PC-3 (cell line): Measurements from ENCODE around the gene PDZD2. TPM values are rescaled to one million over a fixed set of nuclear protein-coding genes. Genes with fewer than 3 reads are reported as not detected.
A peak's percentile ranks its signal among the peaks of the same experiment; 100 is the strongest.

Source experiments
- ATAC-seq: fragments of 200-7000 bp; cut with Tn5 transposase; 2 replicates; pipeline ENCODE4 v1.9.1; 2020; ENCODE audit warnings: mild to moderate bottlenecking, moderate library complexity
- BruUV-seq: library from RNA; stranded (reverse); fragments of 400-500 nt; replicated peaks from 2 replicates; lab custom pipeline; 2021; lab: Mats Ljungman, UMichigan
- CTCF ChIA-PET: fragments of 300-600 bp; sonication (Branson Sonifier 250); formaldehyde crosslinking; loops from one replicate; lab custom pipeline; 2022; ENCODE audit warnings: antibody characterized with exemption; lab: Charles Lee
- POLR2A ChIA-PET: fragments of 300-600 bp; sonication (Branson Sonifier 250); formaldehyde crosslinking; loops from one replicate; lab custom pipeline; 2022; ENCODE audit warnings: antibody characterized with exemption; ENCODE audit not compliant: unreplicated experiment; lab: Charles Lee
- DNase-seq: peaks from one replicate; pipeline ENCODE4 v3.0.0-alpha.2; 2015
- H2AFZ ChIP-seq: fragments of 300-600 bp; sonication (generic); 2 replicates; pipeline ENCODE4 v1.6.0; 2016; ENCODE audit warnings: antibody characterized with exemption, low read length
- H3F3A ChIP-seq: fragments of 300-600 bp; sonication (generic); one replicate; pipeline ENCODE4 v1.6.0; 2017; ENCODE audit warnings: antibody characterized with exemption, low read length, control low read depth, mild to moderate bottlenecking; ENCODE audit not compliant: unreplicated experiment
- H3K27ac ChIP-seq: fragments of 300-600 bp; sonication (generic); 2 replicates; pipeline ENCODE4 v1.5.1; 2016; ENCODE audit warnings: mild to moderate bottlenecking, low read length
- H3K27me3 ChIP-seq: fragments of 300-600 bp; sonication (generic); 2 replicates; pipeline ENCODE4 v1.6.1; 2016; ENCODE audit warnings: low read length, mixed read lengths
- H3K36me3 ChIP-seq: fragments of 300-600 bp; sonication (generic); 2 replicates; pipeline ENCODE4 v1.6.1; 2016; ENCODE audit warnings: low read depth, mixed run types, low read length, mixed read lengths
- H3K4me1 ChIP-seq: fragments of 300-600 bp; sonication (generic); 2 replicates; pipeline ENCODE4 v1.5.1; 2016; ENCODE audit warnings: low read length; ENCODE audit not compliant: insufficient read depth
- H3K4me2 ChIP-seq: fragments of 300-600 bp; sonication (generic); 2 replicates; pipeline ENCODE4 v1.6.0; 2016; ENCODE audit warnings: low read length
- H3K4me3 ChIP-seq: fragments of 300-600 bp; sonication (generic); 2 replicates; pipeline ENCODE4 v1.5.1; 2016; ENCODE audit warnings: mild to moderate bottlenecking, low read length, mixed read lengths
- H3K79me2 ChIP-seq: fragments of 300-600 bp; sonication (generic); 2 replicates; pipeline ENCODE4 v1.6.1; 2017; ENCODE audit warnings: low read length, mixed read lengths
- H3K9ac ChIP-seq: fragments of 300-600 bp; sonication (generic); 2 replicates; pipeline ENCODE4 v1.6.0; 2016; ENCODE audit warnings: mild to moderate bottlenecking, low read length
- H3K9me2 ChIP-seq: fragments of 300-600 bp; sonication (generic); replicated peaks from 2 replicates; pipeline ENCODE4 v1.6.1; 2016; ENCODE audit warnings: mixed run types, low read length, mixed read lengths
- H3K9me3 ChIP-seq: fragments of 300-600 bp; sonication (generic); 2 replicates; pipeline ENCODE4 v1.6.1; 2016; ENCODE audit warnings: low read length, mixed read lengths
- H4K20me1 ChIP-seq: fragments of 300-600 bp; sonication (generic); 2 replicates; pipeline ENCODE4 v1.6.1; 2016; ENCODE audit warnings: low read length, mixed read lengths
- CTCF ChIP-seq: fragments of 300-600 bp; sonication (generic); conservative IDR thresholded peaks from 2 replicates; pipeline ENCODE4 v1.5.1; 2017; ENCODE audit warnings: antibody characterized with exemption, low read depth, mild to moderate bottlenecking, low read length
- EZH2 ChIP-seq: fragments of 300-600 bp; sonication (generic); IDR thresholded peaks from one replicate; pipeline ENCODE4 v1.6.1; 2017; ENCODE audit warnings: antibody characterized with exemption, mild to moderate bottlenecking, low read length; ENCODE audit not compliant: unreplicated experiment
- EZH2phosphoT487 ChIP-seq: fragments of 300-600 bp; sonication (generic); IDR thresholded peaks from 2 replicates; pipeline ENCODE4 v1.6.1; 2018; ENCODE audit warnings: mild to moderate bottlenecking, antibody characterized with exemption, low read length, borderline replicate concordance
- intact Hi-C: fragments of 100-400 bp; cut with micrococcal nuclease; formaldehyde crosslinking; loops from 2 replicates; pipeline ENCODE4 v1.9.0; 2023
- total RNA-seq: library from RNA; depleted of rRNA; stranded (reverse); fragments of >200 nt; gene quantifications from 2 replicates; pipeline ENCODE4 v1.2.3, GENCODE V29; 2014

PDZD2 gene
- total RNA-seq, 1 experiment from 2014 or later, result 2.0 TPM

- H3K9me2 ChIP-seq, result no peaks in the 10 kb centered on the region
- H3K4me2 ChIP-seq, result no peak overlapping the region
- POLR2A ChIA-PET, result no interaction called here
- ATAC-seq, result no peak
- no peaks in the 10 kb centered on the region for H3K27me3 ChIP-seq
- CTCF ChIA-PET, result no interaction called here
- no peak for DNase-seq
- no peaks in the 10 kb centered on the region for H3K79me2 ChIP-seq
- intact Hi-C loops, result no loop called here
- no peak overlapping the region for H3K9ac ChIP-seq
- BruUV-seq, result no TSS peak
- no peak for TF ChIP-seq EZH2
- no peaks in the 10 kb centered on the region for H4K20me1 ChIP-seq
- H3F3A ChIP-seq, result no peaks in the 10 kb centered on the region
- H3K4me3 ChIP-seq, result no peak overlapping the region
- H3K9me3 ChIP-seq, result no peaks in the 10 kb centered on the region
- no peaks in the 10 kb centered on the region for H3K36me3 ChIP-seq
- no peak overlapping the region for H2AFZ ChIP-seq
- H3K4me1 ChIP-seq, result peaks cover 7% of the 10 kb centered on the region
- H3K27ac ChIP-seq, result no peak overlapping the region
These were observed 194.8 kb downstream of the PDZD2 start for GRCh38 chr5:31833710-31834109.

GRCh38 chr5:31844622-31845345 is 205.9 kb downstream of the PDZD2 start:
- TF ChIP-seq CTCF (0 out of 2 replicates have a peak, but pooled peaks have one; percentile 13), EZH2phosphoT487 (no peak)
- Histone ChIP-seq H3F3A (no peaks in the 10 kb centered on the region), H3K79me2 (no peaks in the 10 kb centered on the region), H3K4me2 (no peak overlapping the region), H3K36me3 (no peaks in the 10 kb centered on the region), H3K9ac (no peak overlapping the region), H3K9me2 (no peaks in the 10 kb centered on the region), H4K20me1 (no peaks in the 10 kb centered on the region), H3K4me1 (no peaks in the 10 kb centered on the region), H3K27me3 (no peaks in the 10 kb centered on the region), H2AFZ (no peak overlapping the region), H3K4me3 (no peak overlapping the region), H3K9me3 (no peaks in the 10 kb centered on the region), H3K27ac (no peak overlapping the region)
- ATAC-seq (peak; percentile 98), DNase-seq (peak; percentile 33)
- ChIA-PET CTCF (no interaction called here), POLR2A (no interaction called here)
- intact Hi-C loops, result no loop called here
- no TSS peak for BruUV-seq

GRCh38 chr5:31845361-31845760 is 206.4 kb downstream of the PDZD2 start:
- Histone ChIP-seq H4K20me1 (no peaks in the 10 kb centered on the region), H3K27ac (no peak overlapping the region), H3K27me3 (no peaks in the 10 kb centered on the region), H2AFZ (no peak overlapping the region), H3K4me3 (no peak overlapping the region), H3K36me3 (no peaks in the 10 kb centered on the region), H3K9me2 (no peaks in the 10 kb centered on the region), H3K9ac (no peak overlapping the region), H3K4me1 (no peaks in the 10 kb centered on the region), H3F3A (no peaks in the 10 kb centered on the region), H3K4me2 (no peak overlapping the region), H3K9me3 (no peaks in the 10 kb centered on the region), H3K79me2 (no peaks in the 10 kb centered on the region)
- intact Hi-C loops, result no loop called here
- CTCF ChIA-PET, result no interaction called here
- POLR2A ChIA-PET, result no interaction called here
- no peak for TF ChIP-seq CTCF
- no peak for TF ChIP-seq EZH2
- TF ChIP-seq EZH2phosphoT487, result no peak
- BruUV-seq, result no TSS peak
- ATAC-seq (no peak), DNase-seq (no peak)
